A673 (cell line): ENCODE results near the gene ARHGEF26. TPM values are rescaled to one million over a fixed set of nuclear protein-coding genes. Genes with fewer than 3 reads are reported as not detected.
A peak's percentile ranks its signal among the peaks of the same experiment; 100 is the strongest.

Experiments
- BruUV-seq: library from RNA; stranded (reverse); fragments of 400-500 nt; replicated peaks from 2 replicates; lab custom pipeline; 2021; lab: Mats Ljungman, UMichigan
- CTCF ChIA-PET: fragments of 300-600 bp; sonication (Branson Sonifier 250); formaldehyde crosslinking; loops from one replicate; lab custom pipeline; 2022; ENCODE audit warnings: antibody characterized with exemption; lab: Charles Lee
- POLR2A ChIA-PET: fragments of 300-600 bp; sonication (Branson Sonifier 250); formaldehyde crosslinking; loops from one replicate; lab custom pipeline; 2022; ENCODE audit warnings: antibody characterized with exemption; ENCODE audit not compliant: low non-redundant PET; lab: Charles Lee
- DNase-seq: peaks from one replicate; pipeline ENCODE4 v3.0.0-alpha.2; 2015; ENCODE audit warnings: low spot score
- H3K27ac ChIP-seq: fragments of 200-600 bp; sonication (generic); 2 replicates; pipeline ENCODE4 v1.5.1; 2016; ENCODE audit warnings: mixed run types, low read depth, mild to moderate bottlenecking, mixed read lengths, antibody characterized with exemption, low read length; ENCODE audit not compliant: poor library complexity, severe bottlenecking
- H3K27me3 ChIP-seq: fragments of 200-600 bp; sonication (generic); replicated peaks from 2 replicates; pipeline ENCODE4 v1.6.1; 2017; ENCODE audit warnings: mixed run types, low read depth, mild to moderate bottlenecking, mixed read lengths, antibody characterized with exemption, low read length; ENCODE audit not compliant: insufficient read depth, poor library complexity
- H3K36me3 ChIP-seq: fragments of 200-600 bp; sonication (generic); 2 replicates; pipeline ENCODE4 v1.6.1; 2016; ENCODE audit warnings: mixed run types, mild to moderate bottlenecking, mixed read lengths, antibody characterized with exemption, low read length; ENCODE audit not compliant: insufficient read depth, poor library complexity, severe bottlenecking
- H3K4me1 ChIP-seq: fragments of 200-600 bp; sonication (generic); 2 replicates; pipeline ENCODE4 v1.6.1; 2017; ENCODE audit warnings: mixed run types, mild to moderate bottlenecking, mixed read lengths, antibody characterized with exemption, low read length; ENCODE audit not compliant: insufficient read depth, poor library complexity, severe bottlenecking
- H3K4me3 ChIP-seq: fragments of 200-600 bp; sonication (generic); 2 replicates; pipeline ENCODE4 v1.5.1; 2016; ENCODE audit warnings: low read depth, mixed run types, mild to moderate bottlenecking, mixed read lengths, low read length; ENCODE audit not compliant: poor library complexity, severe bottlenecking
- H3K9me3 ChIP-seq: fragments of 200-600 bp; sonication (generic); 2 replicates; pipeline ENCODE4 v1.6.1; 2016; ENCODE audit warnings: mixed run types, low read depth, mild to moderate bottlenecking, mixed read lengths, antibody characterized with exemption, low read length; ENCODE audit not compliant: poor library complexity, severe bottlenecking
- CTCF ChIP-seq: fragments of 300-800, 200-600 bp; sonication (generic); conservative IDR thresholded peaks from 2 replicates; pipeline ENCODE4 v1.5.1; 2017; ENCODE audit warnings: low read depth, mild to moderate bottlenecking, antibody characterized with exemption, low read length, moderate library complexity, mixed read lengths
- EZH2 ChIP-seq: fragments of 200-600 bp; sonication (generic); IDR thresholded peaks from 2 replicates; pipeline ENCODE4 v1.6.1; 2017; ENCODE audit warnings: borderline replicate concordance, low read depth, mild to moderate bottlenecking, mixed read lengths, antibody characterized with exemption, low read length; ENCODE audit not compliant: poor library complexity, severe bottlenecking
- intact Hi-C: fragments of 100-400 bp; cut with micrococcal nuclease; formaldehyde crosslinking; loops from one replicate; pipeline ENCODE4 v1.10.0; 2022; ENCODE audit not compliant: unreplicated experiment
- total RNA-seq: library from RNA; stranded (reverse); gene quantifications from 2 replicates; pipeline ENCODE4 v1.2.3, GENCODE V29; 2021

Gene ARHGEF26
- total RNA-seq, 1 experiment from 2014 or later: 15.9 TPM

DNA sequence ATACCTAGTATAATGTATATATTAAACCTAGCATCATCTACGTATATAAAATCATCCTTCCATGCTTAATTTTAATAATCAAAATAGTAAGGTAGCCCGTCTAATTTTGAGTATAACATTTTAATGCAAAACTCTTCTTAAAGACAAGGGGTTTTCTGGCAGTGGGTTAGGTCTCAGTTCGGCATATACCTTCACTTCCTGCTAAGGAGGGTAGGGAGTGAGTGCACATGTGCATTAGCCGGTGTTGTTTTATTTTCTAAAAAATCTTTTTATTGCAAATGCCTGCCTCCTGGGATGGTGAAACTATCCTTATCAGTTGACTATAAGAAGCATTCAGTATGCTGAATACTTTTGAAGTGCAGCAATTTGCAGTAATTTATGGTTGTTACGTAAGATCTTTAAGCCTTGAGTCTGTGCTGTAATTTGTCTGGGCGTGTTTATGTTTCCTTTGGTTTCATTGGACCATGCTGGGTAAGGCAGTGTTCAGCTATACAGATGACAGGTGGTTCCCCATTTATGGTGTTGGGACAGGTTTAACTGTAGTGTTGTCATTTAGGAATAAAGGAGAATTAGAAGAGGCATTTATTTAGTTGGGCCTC lies 11.7 kb downstream of the ARHGEF26 start:
- no TSS peak for BruUV-seq
- DNase-seq: peak; percentile 82
- H3K4me1 ChIP-seq: peaks cover 21% of the 10 kb centered on the region
- POLR2A ChIA-PET: no interaction called here
- TF ChIP-seq CTCF (no peak), EZH2 (no peak)
- H3K27ac ChIP-seq: no peak overlapping the region
- no peaks in the 10 kb centered on the region for H3K27me3 ChIP-seq
- H3K9me3 ChIP-seq: no peaks in the 10 kb centered on the region
- intact Hi-C loops: no loop called here
- CTCF ChIA-PET: no interaction called here
- H3K36me3 ChIP-seq: peaks cover 5% of the 10 kb centered on the region
- no peak overlapping the region for H3K4me3 ChIP-seq

DNA sequence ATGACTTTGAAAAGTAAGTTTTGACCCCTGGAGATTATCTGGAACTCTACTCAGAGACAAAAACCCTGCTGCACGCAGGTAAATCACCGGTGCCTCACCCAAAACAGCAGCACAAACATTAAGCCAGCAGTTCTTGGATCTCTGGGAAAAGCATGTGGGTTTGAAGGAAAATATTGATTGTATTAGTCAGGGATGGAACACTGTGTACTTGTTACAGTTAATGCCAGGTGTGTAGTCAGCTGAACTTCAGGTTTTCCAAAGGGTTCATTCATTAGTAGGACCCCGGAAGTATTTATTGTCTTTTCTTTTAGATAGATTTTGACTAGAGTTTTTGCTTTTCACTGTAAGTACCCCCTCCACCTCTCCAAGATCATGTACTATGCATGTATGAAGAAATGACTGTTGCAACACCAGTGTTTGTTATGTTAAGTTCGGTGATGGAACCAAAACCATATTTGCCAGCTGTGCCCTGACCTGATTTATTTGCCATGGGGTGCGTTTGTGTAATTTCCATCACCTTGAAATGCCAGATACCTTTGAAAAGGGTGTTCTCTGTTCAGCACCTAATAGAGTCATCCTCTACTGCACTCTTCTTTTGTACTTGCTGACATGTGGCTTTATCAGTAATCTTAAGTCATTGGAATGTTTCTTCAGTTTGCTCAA lies 14.5 kb downstream of the ARHGEF26 start:
- no TSS peak for BruUV-seq

GRCh38 chr3:154137036-154137435 lies 15.8 kb downstream of the ARHGEF26 start:
- no peak overlapping the region for H3K4me3 ChIP-seq
- POLR2A ChIA-PET: interaction anchor here (0.7 kb wide), 1 partner anchor 1733 kb away, joined by 3 read pairs; no protein-coding TSS in a partner anchor
- H3K9me3 ChIP-seq: no peaks in the 10 kb centered on the region
- peaks cover 15% of the 10 kb centered on the region for H3K4me1 ChIP-seq
- no peaks in the 10 kb centered on the region for H3K36me3 ChIP-seq
- H3K27me3 ChIP-seq: no peaks in the 10 kb centered on the region
- TF ChIP-seq CTCF (no peak), EZH2 (no peak)
- DNase-seq: no peak
- no TSS peak for BruUV-seq
- H3K27ac ChIP-seq: no peak overlapping the region
- intact Hi-C loops: no loop called here
- CTCF ChIA-PET: no interaction called here

More for the DNA sequence above, 14.5 kb downstream of the ARHGEF26 start:
- DNase-seq: no peak
- CTCF ChIA-PET: no interaction called here
- TF ChIP-seq EZH2: no peak
- no peak for TF ChIP-seq CTCF
- Histone ChIP-seq H3K9me3 (no peaks in the 10 kb centered on the region), H3K4me3 (no peak overlapping the region), H3K27ac (no peak overlapping the region), H3K36me3 (peaks cover 1% of the 10 kb centered on the region), H3K27me3 (no peaks in the 10 kb centered on the region), H3K4me1 (peaks cover 21% of the 10 kb centered on the region)
- intact Hi-C loops: no loop called here
- POLR2A ChIA-PET: no interaction called here
